Activated gamma-delta T cell treated with Interleukin-2 at 50 U/mL for 16 hours (primary cell): Measurements from ENCODE around the gene KCNIP4.

ENCODE experiments used
- DNase-seq: peaks from one replicate; pipeline ENCODE4 v3.0.0-alpha.2; 2020

Gene KCNIP4

GRCh38 chr4:21830272-21830671 is 118.3 kb downstream of the KCNIP4 start:
- DNase-seq = no peak

GRCh38 chr4:21827575-21827974 is 121.0 kb downstream of the KCNIP4 start:
- DNase-seq = no peak

- DNase-seq = no peak
Measured at GRCh38 chr4:21826071-21826470, 122.5 kb downstream of the KCNIP4 start.

- DNase-seq = no peak
Measured at GRCh38 chr4:21819086-21819485, 129.5 kb downstream of the KCNIP4 start.

- no peak for DNase-seq
Measured at GRCh38 chr4:21815651-21816377, 132.8 kb downstream of the KCNIP4 start.

- no peak for DNase-seq
Measured at GRCh38 chr4:21811565-21811964, 137.0 kb downstream of the KCNIP4 start.

- DNase-seq = no peak
Measured at GRCh38 chr4:21806991-21807390, 141.6 kb downstream of the KCNIP4 start.

- DNase-seq = no peak
Measured at GRCh38 chr4:21802406-21802805, 146.2 kb downstream of the KCNIP4 start.

GRCh38 chr4:21801661-21802385 is 146.7 kb downstream of the KCNIP4 start:
- DNase-seq = no peak

- DNase-seq = no peak
Measured at GRCh38 chr4:21795091-21795490, 153.5 kb downstream of the KCNIP4 start.

- no peak for DNase-seq
Measured at GRCh38 chr4:21792736-21793135, 155.8 kb downstream of the KCNIP4 start.

GRCh38 chr4:21790438-21791029 is 158.0 kb downstream of the KCNIP4 start:
- DNase-seq = no peak

- DNase-seq = no peak
Measured at GRCh38 chr4:21780148-21780547, 168.4 kb downstream of the KCNIP4 start.

- no peak for DNase-seq
Measured at GRCh38 chr4:21778702-21779101, 169.9 kb downstream of the KCNIP4 start.

- no peak for DNase-seq
Measured at GRCh38 chr4:21775703-21776102, 172.9 kb downstream of the KCNIP4 start.

GRCh38 chr4:21769404-21770147 is 179.0 kb downstream of the KCNIP4 start:
- no peak for DNase-seq

- DNase-seq = no peak
Measured at GRCh38 chr4:21768349-21769310, 179.9 kb downstream of the KCNIP4 start.

GRCh38 chr4:21765810-21766407 is 182.7 kb downstream of the KCNIP4 start:
- DNase-seq = no peak

- DNase-seq = no peak
Measured at GRCh38 chr4:21763855-21764254, 184.7 kb downstream of the KCNIP4 start.

GRCh38 chr4:21757248-21757647 is 191.3 kb downstream of the KCNIP4 start:
- no peak for DNase-seq

- no peak for DNase-seq
Measured at GRCh38 chr4:21753084-21753760, 195.3 kb downstream of the KCNIP4 start.
